HG02852 (cell line): ENCODE results near the gene HIP1.
"Not testable (repeated sequence)": the region's sequence is repeated elsewhere in the genome, so short reads cannot be mapped to it uniquely, and the experiment has no call there.

Source experiments
- ATAC-seq: cut with Tn5 transposase; IDR thresholded peaks from one replicate; pipeline ENCODE4 v1.9.1; 2021; ENCODE audit warnings: mild to moderate bottlenecking, moderate library complexity; ENCODE audit not compliant: unreplicated experiment

Gene HIP1

GRCh38 chr7:75717746-75718145 lies 21.0 kb downstream of the HIP1 start:
- ATAC-seq = not testable (repeated sequence)

DNA sequence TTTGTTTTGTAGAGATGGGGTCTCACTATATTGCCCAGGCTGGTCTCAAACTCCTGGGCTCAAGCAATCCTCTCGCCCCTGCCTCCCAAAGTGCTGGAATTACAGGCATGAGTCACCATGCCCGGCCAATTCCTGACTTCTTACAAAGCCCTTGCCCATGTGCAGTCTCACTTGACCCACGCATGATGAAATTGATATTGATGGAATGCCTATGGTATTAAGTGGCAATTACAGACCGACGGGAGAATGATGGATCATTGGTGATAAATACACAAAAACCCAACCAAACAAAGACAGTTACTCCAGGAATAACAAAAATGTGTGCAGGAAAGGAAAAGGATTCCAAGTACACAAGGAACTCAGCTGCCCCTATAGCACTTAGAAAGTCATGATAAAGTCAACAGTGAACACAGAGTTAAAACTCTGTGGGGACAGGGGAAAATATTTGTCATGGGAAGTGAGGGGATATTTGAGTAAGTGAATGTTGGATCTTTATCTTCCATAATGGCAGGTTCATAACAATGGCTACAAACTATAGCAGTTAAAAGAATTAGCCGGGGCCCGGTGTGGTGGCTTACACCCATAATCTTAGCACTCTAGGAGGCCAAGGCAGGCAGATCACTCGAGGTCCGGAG lies 21.6 kb downstream of the HIP1 start:
- ATAC-seq = no peak

- no peak for ATAC-seq
These were observed 22.9 kb downstream of the HIP1 start for GRCh38 chr7:75715864-75716263.

GRCh38 chr7:75712517-75713361 lies 26.0 kb downstream of the HIP1 start:
- ATAC-seq = no peak

DNA sequence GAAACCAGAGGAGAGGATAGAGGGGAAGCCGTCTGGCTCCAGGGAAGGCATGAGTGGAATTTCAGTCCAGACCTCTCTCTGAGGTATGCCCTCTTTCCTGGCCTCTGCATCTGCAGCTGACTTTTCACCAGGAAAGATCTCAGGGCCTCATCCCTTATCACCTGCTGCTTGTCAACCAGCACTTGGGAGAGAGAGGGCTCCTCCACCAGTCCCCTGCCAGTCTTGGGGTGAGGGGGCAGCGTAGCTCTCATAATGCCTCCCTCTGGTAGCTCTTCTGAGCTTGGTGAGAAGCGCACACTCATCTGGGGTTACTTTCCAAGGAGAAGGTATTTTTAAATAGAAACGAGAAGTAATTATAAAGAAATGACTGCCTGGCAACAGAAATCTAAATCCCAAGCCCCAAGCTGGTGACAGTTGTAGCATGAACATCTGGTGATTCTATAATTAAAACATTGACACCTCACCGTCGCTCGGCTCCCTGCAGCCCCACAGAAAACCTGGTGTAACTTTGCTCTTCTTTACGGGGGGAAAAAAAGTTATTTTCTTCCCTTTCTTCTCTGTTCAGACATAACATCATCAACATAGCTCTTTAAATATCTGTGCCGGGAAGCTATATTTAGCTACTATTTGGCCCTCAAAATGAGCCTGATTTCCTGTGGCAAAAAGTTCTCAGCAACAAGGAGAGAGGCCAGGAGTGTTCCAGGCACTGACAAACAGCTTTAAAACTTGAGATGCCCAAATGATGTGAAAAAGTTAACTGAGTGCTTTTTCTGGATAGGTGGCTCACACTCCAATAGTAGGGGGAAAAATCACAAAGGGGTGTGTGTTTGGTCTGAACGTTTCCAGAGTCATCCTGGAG lies 26.9 kb downstream of the HIP1 start:
- no peak for ATAC-seq

GRCh38 chr7:75711076-75711475 lies 27.7 kb downstream of the HIP1 start:
- ATAC-seq = no peak

- ATAC-seq = no peak
These were observed 33.8 kb downstream of the HIP1 start for GRCh38 chr7:75704928-75705327.

DNA sequence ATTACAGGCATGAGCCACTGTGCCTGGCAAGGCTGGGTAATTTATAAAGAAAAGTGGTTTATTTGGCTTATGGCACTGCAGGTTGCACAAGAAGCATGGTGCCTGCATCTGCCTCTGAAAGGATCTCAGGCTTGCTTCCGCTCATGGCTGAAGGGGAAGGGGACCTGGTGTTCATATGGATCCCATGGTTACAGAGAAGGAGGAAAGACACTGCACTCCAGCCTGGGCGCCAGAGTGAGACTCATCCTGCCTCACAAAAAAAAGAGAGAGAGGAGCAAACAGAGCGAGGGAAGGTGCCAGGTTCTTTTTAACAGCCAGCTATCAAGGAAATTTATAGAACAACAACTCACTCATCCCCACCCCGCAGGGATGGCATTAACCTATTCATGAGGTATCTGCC lies 36.2 kb downstream of the HIP1 start:
- no peak for ATAC-seq

DNA sequence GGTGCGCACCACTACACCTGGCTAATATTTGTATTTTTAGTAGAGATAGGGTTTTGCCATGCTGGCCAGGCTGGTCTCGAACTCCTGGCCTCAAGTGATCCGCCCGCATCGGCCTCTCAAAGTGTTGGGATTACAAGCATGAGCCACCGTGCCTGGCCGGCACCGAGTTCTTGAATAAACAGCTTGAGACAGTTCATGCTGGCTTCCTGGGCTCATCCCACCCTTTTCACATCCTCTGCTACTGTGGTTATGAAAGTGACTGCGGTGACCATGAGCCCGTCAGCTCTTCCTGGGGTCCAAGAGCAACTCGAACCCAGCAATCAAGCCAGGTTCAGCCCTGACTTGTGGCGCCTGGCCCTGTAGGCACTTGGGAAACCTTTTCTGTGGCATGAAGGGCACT lies 38.7 kb downstream of the HIP1 start:
- no peak for ATAC-seq

- no peak for ATAC-seq
These were observed 40.4 kb downstream of the HIP1 start for GRCh38 chr7:75698358-75698757.

- ATAC-seq = no peak
These were observed 42.3 kb downstream of the HIP1 start for GRCh38 chr7:75696263-75697037.

- no peak for ATAC-seq
These were observed 43.9 kb downstream of the HIP1 start for GRCh38 chr7:75694638-75695399.

GRCh38 chr7:75693668-75694067 lies 45.1 kb downstream of the HIP1 start:
- ATAC-seq = not testable (repeated sequence)

DNA sequence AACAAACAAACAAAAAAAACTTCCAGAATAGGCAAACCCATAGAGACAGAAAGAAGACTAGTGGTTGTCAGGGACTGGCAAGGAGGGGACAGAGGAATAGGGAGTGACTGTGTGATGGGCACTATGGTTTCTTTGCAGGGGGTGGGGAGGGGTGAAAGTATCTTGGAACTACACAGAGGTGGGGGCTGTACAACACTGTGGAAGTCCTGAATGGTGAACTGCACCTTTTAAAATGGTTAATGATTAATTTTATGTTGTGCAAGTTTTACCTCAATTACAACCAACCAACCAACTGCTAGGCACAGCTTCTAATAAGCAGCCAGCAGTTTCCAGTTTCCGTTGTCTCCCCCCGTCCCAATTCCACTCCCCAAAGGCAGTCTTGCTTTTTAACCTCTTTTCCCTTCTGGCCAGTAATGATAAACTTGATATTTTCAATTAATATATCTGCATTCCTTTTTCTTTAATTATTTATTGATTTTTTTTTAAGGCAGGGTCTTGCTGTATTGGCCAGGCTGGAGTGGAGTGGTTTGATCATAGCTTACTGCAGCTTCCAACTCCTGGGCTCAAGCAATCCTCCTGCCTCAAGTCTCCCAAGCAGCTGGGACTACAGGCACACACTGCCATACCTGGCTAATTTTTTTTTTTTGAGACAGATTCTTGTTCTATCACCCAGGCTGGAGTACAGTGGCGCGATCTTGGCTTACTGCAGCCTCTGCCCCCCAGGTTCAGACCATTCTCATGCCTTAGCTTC lies 46.8 kb downstream of the HIP1 start:
- ATAC-seq = no peak

DNA sequence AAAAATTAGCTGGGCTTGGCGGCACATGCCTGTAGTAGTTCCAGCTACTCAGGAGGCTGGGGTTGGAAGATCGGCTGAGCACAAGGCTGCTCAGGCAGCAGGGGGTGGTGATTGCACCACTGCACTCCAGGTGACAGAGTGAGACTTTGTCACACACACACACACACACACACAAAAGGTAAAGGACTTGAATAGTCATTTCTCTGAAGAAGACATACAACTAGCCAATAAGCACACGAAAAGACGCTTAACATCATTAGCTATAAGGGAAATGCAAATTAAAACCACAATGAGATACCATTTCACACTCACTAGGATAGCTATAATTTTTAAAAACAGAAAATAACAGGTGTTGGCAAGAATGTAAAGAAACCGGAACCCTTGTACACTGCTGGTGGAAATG lies 48.6 kb downstream of the HIP1 start:
- ATAC-seq = no peak

DNA sequence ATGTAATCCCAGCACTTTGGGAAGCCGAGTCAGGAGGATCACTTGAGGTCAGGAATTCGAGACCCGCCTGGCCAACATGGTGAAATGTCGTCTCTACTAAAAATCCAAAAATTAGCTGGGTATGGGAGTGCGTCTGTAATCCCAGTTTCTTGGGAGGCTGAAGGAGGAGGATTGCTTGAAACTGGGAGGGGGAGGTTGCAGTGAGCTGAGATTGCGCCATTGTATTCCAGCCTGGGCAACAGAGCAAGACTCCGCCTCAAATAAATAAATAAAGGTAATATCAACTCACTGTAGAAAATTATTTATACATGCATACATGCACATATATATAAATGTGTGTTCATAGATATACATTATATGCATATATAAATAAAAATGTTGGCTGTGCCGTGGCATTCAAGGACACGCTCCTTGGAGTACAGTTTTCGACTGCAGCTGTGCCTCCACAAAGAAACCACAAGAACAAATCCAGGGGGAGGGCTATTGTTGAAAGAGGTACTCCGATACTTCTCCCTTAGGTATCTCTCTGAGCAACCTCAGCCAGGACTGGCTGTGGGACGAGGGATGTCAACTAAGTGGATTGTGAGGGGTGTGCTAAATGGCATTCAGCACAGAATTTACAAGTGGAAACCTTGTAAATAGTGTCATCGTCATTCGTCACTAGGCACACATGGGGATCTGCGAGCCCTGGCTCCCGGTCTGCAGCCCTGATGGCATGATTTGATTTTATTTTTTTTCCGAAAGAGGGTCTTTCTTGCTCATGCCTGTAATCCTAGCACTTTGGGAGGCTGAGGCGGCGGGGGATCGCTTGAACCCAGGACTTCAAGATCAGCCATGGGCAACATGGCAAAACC lies 49.3 kb downstream of the HIP1 start:
- ATAC-seq = no peak

- ATAC-seq = no peak
These were observed 50.3 kb downstream of the HIP1 start for GRCh38 chr7:75688200-75689136.
